ENCODE data around the gene KCNMA1. TPM values are rescaled to one million over a fixed set of nuclear protein-coding genes. Genes with fewer than 3 reads are reported as not detected.

KCNMA1 gene
- total RNA-seq, 3 donors from 2014 or later = 0.10 to 0.60 (median 0.18) TPM

DNA sequence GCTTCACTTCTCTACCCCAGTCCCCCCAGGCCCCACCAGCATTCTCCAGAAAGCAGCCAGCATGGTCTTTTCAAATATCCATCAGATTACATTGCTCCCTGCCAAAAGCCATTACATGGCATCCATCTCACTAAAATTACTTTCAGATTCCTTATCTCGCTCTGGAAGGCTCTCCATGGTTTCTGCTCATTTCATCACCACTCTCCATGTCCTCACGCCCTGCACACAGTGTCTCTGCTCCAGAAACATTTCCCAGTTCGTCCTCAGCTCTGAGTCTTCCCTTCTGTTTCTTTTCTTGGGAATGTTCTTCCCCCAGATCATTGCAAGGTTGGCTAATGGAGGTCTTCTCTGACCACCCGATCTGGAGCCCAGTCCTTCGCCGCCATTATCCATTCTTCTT lies 499.1 kb downstream of the KCNMA1 start:
- no peaks in the 10 kb centered on the region for H3K36me3 Mint-ChIP-seq (ENCODE audit: insufficient read depth)
- no peaks in the 10 kb centered on the region for H3K9me3 Mint-ChIP-seq
- H3K4me1 Mint-ChIP-seq (ENCODE audit: low read depth) = no peaks in the 10 kb centered on the region
- H3K27me3 Mint-ChIP-seq (ENCODE audit: low read depth) = peaks cover 5% of the 10 kb centered on the region
- H3K4me3 Mint-ChIP-seq = no peak overlapping the region
- ATAC-seq (no peak), DNase-seq (no peak)

DNA sequence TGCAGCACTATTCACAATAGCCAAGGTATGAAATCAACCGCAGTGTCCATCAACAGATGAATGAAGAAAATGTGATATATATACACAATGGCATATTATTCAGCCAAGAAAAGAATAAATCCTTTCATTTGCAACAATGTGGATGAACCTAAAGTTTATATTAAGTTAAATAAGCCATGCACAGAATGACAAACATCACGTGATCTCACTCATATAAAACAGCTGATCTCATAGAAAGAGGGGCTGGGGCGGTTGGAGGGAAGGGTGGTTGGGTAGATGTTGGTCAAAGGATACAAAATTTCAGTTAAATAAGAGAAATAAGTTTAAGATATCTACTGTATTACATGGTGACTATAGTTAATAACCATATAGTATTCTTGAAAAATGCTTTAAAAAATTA lies 502.1 kb downstream of the KCNMA1 start:
- peaks cover 5% of the 10 kb centered on the region for H3K27me3 Mint-ChIP-seq (ENCODE audit: low read depth)

DNA sequence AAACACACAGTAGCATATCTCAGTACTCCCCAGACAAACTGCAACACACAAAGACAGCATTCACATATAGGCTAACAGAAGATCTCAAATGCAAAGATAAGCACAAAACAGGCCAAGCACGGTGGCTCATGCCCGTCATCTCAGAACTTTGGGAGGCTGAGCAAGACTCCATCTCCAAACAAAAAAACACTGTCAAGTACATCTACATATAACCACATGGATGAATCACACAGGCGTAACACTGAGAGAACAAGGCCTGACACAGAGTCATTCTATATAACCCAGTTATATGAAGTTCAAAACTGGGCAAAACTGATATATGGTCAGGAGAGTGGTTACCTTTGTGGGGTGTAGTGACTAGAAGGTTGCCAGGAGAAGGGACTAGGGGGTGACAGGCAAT lies 506.4 kb downstream of the KCNMA1 start:
- ATAC-seq (no peak), DNase-seq (no peak)
- no peak overlapping the region for H3K4me3 Mint-ChIP-seq
- no peaks in the 10 kb centered on the region for H3K9me3 Mint-ChIP-seq
- no peaks in the 10 kb centered on the region for H3K4me1 Mint-ChIP-seq (ENCODE audit: low read depth)
- H3K27me3 Mint-ChIP-seq (ENCODE audit: low read depth) = peaks cover 5% of the 10 kb centered on the region
- H3K36me3 Mint-ChIP-seq (ENCODE audit: insufficient read depth) = no peaks in the 10 kb centered on the region

More for the DNA sequence above, 502.1 kb downstream of the KCNMA1 start:
- Mint-ChIP-seq H3K9me3 (no peaks in the 10 kb centered on the region), H3K4me1 (ENCODE audit: low read depth) (no peaks in the 10 kb centered on the region), H3K36me3 (ENCODE audit: insufficient read depth) (no peaks in the 10 kb centered on the region), H3K4me3 (no peak overlapping the region)
- no peak for DNase-seq
- ATAC-seq = no peak

DNA sequence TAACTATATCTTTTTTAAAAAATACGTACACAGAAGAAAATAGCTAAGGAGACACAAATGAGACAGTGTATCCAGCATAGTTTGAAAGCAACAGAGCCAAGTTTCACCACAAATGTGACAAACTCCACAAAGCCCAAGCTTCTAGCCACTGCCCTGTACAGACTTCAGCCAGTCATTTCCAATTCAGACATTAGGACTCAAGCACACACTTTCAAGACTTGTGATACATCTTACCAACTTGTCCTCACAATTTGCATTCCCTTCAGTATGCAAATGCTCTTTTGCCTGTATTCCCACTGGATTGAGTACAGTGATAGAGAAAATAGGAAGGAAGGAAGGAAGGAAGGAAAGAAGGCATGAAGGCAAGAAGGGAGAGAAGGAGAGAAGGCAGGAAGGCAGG lies 510.4 kb downstream of the KCNMA1 start:
- Mint-ChIP-seq H3K4me3 (no peak overlapping the region), H3K36me3 (ENCODE audit: insufficient read depth) (no peaks in the 10 kb centered on the region), H3K27me3 (ENCODE audit: low read depth) (peaks cover 5% of the 10 kb centered on the region), H3K9me3 (no peaks in the 10 kb centered on the region), H3K4me1 (ENCODE audit: low read depth) (no peaks in the 10 kb centered on the region)
- ATAC-seq = no peak
- no peak for DNase-seq

DNA sequence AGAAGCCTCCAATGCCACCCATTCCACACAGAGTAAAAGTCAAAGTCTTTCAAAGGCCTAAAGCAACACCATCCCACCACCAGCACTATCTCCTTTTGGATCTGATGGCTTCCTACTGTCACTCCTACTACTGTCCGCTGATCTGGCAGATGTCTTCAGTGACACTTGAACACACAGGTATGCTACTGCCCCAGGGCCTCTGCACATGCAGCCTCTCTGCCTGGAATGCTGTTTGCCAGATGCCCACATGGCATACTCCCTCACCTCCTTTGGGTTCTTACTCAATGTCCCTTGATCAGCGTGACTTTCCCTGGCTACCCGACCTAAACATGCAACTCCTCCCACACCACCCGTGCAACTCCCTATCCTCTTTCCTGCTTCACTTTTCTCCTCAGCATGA lies 512.4 kb downstream of the KCNMA1 start:
- DNase-seq = no peak
- H3K27me3 Mint-ChIP-seq (ENCODE audit: low read depth) = peaks cover 3% of the 10 kb centered on the region
- no peak overlapping the region for H3K4me3 Mint-ChIP-seq
- ATAC-seq = no peak
- no peaks in the 10 kb centered on the region for H3K4me1 Mint-ChIP-seq (ENCODE audit: low read depth)
- H3K9me3 Mint-ChIP-seq = no peaks in the 10 kb centered on the region
- no peaks in the 10 kb centered on the region for H3K36me3 Mint-ChIP-seq (ENCODE audit: insufficient read depth)

DNA sequence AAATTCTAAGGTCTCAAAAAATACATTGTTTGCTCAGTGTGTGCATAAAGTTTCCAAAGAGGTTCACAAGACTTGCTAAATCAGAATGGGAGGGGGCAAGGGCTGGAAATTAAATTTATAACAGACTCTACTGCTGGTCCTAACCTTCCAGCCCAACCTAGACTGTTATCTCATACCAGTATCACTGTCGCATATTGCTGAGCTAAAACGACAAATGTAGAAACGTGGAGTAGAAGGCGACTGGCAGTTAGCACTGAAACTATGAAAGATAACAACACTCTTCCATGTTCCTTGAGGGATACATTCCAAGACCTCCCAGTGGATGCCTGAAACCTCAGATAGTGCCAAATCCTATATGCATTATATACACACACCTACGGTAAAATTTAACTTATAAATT lies 514.3 kb downstream of the KCNMA1 start:
- H3K4me3 Mint-ChIP-seq = no peak overlapping the region
- H3K36me3 Mint-ChIP-seq (ENCODE audit: insufficient read depth) = no peaks in the 10 kb centered on the region
- DNase-seq = no peak
- no peaks in the 10 kb centered on the region for H3K9me3 Mint-ChIP-seq
- ATAC-seq = no peak
- peaks cover 8% of the 10 kb centered on the region for H3K27me3 Mint-ChIP-seq (ENCODE audit: low read depth)
- H3K4me1 Mint-ChIP-seq (ENCODE audit: low read depth) = no peaks in the 10 kb centered on the region

DNA sequence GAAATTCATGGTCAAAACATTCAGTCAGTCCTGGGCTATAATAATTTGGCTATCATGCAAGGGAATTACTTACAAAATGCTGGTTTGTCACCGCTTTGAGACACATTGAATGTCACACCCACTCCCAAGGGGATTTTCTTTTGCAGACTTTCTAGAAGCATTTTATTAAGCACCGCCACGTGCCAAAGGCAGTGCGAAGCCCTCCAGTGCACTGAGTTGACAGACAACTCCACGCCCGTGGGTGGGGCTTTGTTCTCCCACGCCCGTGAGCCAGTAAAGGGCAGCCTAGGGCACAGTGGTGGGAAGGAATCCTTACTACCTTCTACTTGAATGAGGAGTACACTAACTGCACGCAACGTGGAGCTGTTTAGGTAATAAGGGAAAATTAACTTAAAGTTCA lies 515.8 kb downstream of the KCNMA1 start:
- no peak for ATAC-seq
- Mint-ChIP-seq H3K4me1 (ENCODE audit: low read depth) (no peaks in the 10 kb centered on the region), H3K4me3 (no peak overlapping the region), H3K9me3 (no peaks in the 10 kb centered on the region), H3K27me3 (ENCODE audit: low read depth) (peaks cover 8% of the 10 kb centered on the region), H3K36me3 (ENCODE audit: insufficient read depth) (no peaks in the 10 kb centered on the region)
- DNase-seq = no peak

DNA sequence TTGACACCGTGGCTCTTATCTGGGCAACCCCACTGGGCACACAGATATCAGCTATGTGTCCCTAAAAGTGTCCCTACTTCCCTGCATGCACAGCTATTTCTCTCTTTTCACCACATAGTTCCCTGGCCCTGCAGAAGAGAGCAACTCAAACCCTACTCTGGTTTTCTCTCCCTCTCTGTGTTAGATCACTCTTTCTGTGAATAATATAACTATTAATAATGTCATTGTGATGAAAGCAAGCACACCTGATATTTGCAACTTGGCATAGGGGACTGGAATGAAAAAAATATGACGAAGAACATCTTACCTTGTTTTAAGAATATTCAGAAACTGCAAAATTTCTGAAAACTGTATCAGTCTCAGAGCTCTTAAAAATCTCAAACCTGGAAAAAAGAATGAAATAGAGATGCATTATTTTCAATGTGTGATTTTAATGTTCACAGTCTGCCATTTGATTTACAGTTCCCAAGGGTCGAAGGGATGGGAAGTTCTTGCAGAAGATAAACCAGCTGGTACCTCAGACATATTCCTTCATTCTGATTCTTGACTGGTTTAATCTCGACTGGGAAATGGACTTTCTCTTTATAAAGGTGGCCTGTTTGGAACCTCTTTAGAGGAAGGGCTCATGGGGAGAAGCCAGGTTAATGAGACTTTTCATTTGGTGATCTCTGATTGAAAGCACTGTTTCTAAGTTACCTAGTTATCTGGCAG lies 516.8 kb downstream of the KCNMA1 start:
- peaks cover 8% of the 10 kb centered on the region for H3K27me3 Mint-ChIP-seq (ENCODE audit: low read depth)
- H3K4me3 Mint-ChIP-seq = no peak overlapping the region
- no peaks in the 10 kb centered on the region for H3K4me1 Mint-ChIP-seq (ENCODE audit: low read depth)
- no peaks in the 10 kb centered on the region for H3K36me3 Mint-ChIP-seq (ENCODE audit: insufficient read depth)
- no peak for DNase-seq
- ATAC-seq = no peak
- no peaks in the 10 kb centered on the region for H3K9me3 Mint-ChIP-seq

DNA sequence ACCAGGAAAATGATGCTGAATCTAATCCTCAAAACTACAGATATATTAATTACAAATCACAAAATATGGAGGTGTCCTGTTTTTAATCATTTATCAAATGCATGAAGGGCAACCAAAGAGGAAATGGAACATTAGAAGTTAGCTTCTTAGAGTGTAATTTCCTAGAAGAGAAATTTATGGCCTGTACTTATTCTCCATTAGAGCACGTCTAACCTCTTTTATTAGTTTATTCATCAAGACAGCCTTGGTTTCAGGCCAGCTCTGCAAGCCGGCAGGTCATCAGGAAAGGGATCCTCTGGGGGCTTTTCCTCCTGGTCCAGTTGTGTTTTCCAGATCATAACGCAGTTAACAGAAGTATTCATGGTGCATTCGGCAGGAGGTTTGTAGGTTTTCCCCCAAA lies 517.6 kb downstream of the KCNMA1 start:
- no peak for ATAC-seq
- no peaks in the 10 kb centered on the region for H3K9me3 Mint-ChIP-seq
- no peaks in the 10 kb centered on the region for H3K36me3 Mint-ChIP-seq (ENCODE audit: insufficient read depth)
- H3K4me1 Mint-ChIP-seq (ENCODE audit: low read depth) = no peaks in the 10 kb centered on the region
- H3K27me3 Mint-ChIP-seq (ENCODE audit: low read depth) = peaks cover 8% of the 10 kb centered on the region
- no peak for DNase-seq
- no peak overlapping the region for H3K4me3 Mint-ChIP-seq

DNA sequence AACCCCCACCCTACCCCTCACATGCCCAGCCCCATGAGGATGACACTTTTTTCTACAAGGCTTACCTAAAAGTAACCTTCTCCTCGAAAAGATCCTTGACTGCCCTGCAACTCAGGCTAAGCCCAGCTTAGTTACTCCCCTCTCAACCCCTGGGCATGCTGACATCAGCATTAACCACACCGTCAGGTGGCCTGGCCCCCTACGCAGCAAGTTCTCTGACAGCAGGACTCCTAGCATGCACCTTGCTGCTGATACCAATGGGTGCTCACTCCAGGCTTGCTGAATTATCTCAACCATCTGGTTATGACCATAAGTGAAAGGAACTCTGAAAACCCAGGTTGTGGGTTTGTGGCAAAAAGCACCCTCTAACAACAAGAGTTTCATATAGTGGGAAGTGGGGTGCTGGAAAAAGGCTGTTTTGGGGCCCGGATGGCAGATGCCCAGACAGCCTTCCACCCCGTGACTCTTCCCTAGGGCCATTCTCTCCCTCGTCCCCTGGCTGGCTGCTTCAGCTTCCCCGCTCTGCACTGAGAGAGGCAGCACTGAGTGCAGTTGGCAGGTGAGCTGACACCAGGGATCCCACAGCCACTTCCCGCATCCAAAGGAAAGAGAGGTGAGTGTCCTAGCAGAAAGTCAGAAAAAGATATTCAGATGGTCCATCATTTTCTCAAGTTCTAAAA lies 518.9 kb downstream of the KCNMA1 start:
- ATAC-seq = no peak
- Mint-ChIP-seq H3K27me3 (ENCODE audit: low read depth) (peaks cover 8% of the 10 kb centered on the region), H3K4me3 (no peak overlapping the region), H3K4me1 (ENCODE audit: low read depth) (no peaks in the 10 kb centered on the region), H3K36me3 (ENCODE audit: insufficient read depth) (no peaks in the 10 kb centered on the region), H3K9me3 (no peaks in the 10 kb centered on the region)
- no peak for DNase-seq

DNA sequence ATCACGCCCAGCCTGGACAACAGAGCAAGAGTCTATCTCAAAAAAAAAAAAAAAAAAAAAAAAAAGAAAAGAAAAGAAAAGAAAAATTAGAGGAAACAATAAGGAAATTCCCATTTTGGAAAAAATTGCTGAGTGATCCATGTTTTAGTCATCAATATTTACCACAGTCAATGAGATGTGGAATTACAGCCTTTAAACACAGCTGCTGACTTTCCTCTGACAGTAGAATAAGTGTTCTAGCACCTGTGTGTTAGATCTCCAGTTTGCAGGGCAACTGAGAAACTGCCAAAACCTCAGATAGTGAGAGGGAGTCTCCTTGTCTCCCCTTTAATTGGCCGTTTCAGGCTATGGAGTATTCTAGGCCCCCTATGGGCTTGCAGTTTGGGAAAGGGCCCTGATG lies 520.1 kb downstream of the KCNMA1 start:
- ATAC-seq (no peak), DNase-seq (no peak)
- H3K36me3 Mint-ChIP-seq (ENCODE audit: insufficient read depth) = no peaks in the 10 kb centered on the region
- H3K27me3 Mint-ChIP-seq (ENCODE audit: low read depth) = peaks cover 8% of the 10 kb centered on the region
- H3K9me3 Mint-ChIP-seq = no peaks in the 10 kb centered on the region
- H3K4me3 Mint-ChIP-seq = no peak overlapping the region
- no peaks in the 10 kb centered on the region for H3K4me1 Mint-ChIP-seq (ENCODE audit: low read depth)

DNA sequence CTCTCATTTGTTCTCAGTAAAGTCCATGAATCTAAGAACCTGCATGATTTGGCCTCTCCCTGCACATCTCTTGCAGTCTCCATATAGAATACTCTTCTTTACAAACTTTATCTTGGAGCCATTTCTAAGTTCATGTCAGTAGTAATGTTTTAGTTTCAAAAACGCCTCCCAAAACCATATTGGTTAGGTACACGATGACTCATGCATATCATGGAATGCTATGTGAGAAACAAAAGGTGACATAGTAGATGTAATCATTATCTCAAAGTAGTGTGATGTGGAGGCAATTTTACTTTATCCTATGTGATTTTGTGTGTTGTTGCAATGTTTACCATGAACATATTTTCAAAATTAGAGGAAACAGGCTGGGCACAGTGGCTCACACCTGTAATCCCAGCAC lies 520.7 kb downstream of the KCNMA1 start:
- Mint-ChIP-seq H3K9me3 (no peaks in the 10 kb centered on the region), H3K4me1 (ENCODE audit: low read depth) (no peaks in the 10 kb centered on the region), H3K27me3 (ENCODE audit: low read depth) (peaks cover 8% of the 10 kb centered on the region), H3K36me3 (ENCODE audit: insufficient read depth) (no peaks in the 10 kb centered on the region), H3K4me3 (no peak overlapping the region)
- DNase-seq (no peak), ATAC-seq (no peak)

DNA sequence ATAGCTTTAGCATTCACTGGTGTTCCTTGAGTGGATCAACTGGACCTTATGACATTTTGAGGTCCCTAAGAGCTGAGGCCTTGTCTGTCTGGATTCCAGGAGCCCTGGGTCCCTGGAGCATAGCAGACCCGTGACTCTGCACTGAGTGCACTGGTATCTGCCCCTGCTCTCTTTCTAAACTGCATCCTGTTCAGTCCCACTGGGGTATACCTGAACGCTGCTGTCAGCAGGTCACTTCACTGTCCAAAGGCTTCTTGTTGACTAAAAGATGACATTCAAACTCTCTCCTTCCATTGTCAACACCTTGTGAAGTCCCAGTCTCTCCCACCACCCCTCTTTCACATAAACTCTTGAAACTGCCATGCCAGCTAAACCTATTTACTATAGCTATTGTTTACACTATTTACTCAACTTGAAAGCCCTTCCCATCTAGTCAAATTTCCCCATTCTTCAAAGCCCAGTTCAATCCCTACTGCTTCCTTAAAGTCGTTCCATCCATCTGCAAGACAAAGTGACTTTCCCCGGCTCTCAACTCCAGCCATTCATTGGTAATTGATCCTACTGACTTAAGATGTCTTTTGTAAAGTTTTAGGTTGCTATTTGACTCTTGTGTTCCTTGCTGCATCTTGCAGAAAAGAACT lies 523.3 kb downstream of the KCNMA1 start:
- peaks cover 6% of the 10 kb centered on the region for H3K27me3 Mint-ChIP-seq (ENCODE audit: low read depth)
- H3K4me3 Mint-ChIP-seq = no peak overlapping the region
- no peak for DNase-seq
- H3K36me3 Mint-ChIP-seq (ENCODE audit: insufficient read depth) = no peaks in the 10 kb centered on the region
- no peaks in the 10 kb centered on the region for H3K4me1 Mint-ChIP-seq (ENCODE audit: low read depth)
- H3K9me3 Mint-ChIP-seq = no peaks in the 10 kb centered on the region
- ATAC-seq = no peak

DNA sequence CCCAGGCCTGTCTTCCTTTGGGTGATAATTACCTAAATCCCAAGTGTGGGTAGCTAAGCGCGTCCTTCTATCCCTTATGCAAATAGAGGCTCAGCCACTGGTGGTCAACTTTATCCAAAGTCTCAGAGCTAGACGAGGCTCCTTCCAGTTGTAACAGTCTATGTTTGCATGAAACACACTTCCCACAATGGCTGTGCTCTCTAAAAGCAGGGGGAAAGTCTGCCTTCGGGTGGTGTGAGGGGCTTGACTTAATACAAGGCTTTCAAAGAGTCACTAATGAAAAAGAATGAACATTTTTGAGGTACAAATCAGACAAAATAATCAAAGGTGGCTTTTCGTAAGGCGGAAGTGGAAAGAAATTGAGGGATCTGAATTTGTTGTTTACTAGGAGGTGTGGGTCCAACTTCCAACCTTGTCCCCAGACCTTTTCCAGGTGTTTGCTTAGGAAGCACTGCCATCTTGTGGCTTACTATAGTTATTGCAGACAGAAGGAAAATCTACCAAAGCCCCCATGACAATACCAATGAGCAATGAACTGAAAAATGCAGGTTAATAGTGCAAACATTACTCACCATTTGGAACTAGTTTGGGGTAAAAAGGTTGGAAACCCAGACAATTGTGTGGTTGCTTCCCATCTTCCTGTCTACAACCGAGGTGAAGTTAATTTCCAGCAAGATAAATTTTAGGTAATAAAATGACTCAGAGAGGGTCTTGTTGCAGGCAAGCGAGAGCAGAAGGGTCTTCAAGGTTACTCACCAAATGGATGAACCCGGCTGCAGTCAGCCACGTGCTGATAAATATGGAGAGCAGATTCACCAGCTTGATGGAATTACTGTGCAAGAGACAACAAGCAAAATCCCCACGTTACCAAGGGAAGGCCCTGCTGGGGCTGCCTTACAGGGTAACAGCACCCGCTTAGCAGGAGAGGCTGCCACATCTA lies 525.7 kb downstream of the KCNMA1 start:
- H3K27me3 Mint-ChIP-seq (ENCODE audit: low read depth) = no peaks in the 10 kb centered on the region
- DNase-seq (no peak), ATAC-seq (no peak)
- H3K36me3 Mint-ChIP-seq (ENCODE audit: insufficient read depth) = no peaks in the 10 kb centered on the region
- no peaks in the 10 kb centered on the region for H3K4me1 Mint-ChIP-seq (ENCODE audit: low read depth)
- no peaks in the 10 kb centered on the region for H3K9me3 Mint-ChIP-seq
- H3K4me3 Mint-ChIP-seq = no peak overlapping the region
